H1 (cell line): Measurements from ENCODE around the gene PLCL1. TPM values are rescaled to one million over a fixed set of nuclear protein-coding genes. Genes with fewer than 3 reads are reported as not detected.

ENCODE experiments used
- CTCF ChIA-PET: fragments of 300-600 bp; sonication (Branson Sonifier 250); formaldehyde crosslinking; loops from one replicate; lab custom pipeline; 2021; ENCODE audit not compliant: partially characterized antibody; lab: Charles Lee
- POLR2A ChIA-PET: fragments of 300-600 bp; sonication (Branson Sonifier 250); formaldehyde crosslinking; loops from one replicate; lab custom pipeline; 2021; ENCODE audit warnings: inconsistent platforms; ENCODE audit not compliant: partially characterized antibody; lab: Charles Lee
- DNase-seq, 2 experiments: peaks; one replicate each; pipeline versions ENCODE4 v3.0.0 to v3.0.0-alpha.2; 2010 to 2022; ENCODE audit warnings: low spot score in 2 of 2, low read depth in 1 of 2, mixed read lengths in 1 of 2
- FAIRE-seq: peaks from 2 replicates; lab custom pipeline; 2011; peaks lifted over from hg19 to GRCh38; lab: Jason Lieb, UNC
- H2AFZ ChIP-seq: 2 replicates; pipeline ENCODE4 v1.8.1; 2012; ENCODE audit warnings: low read length, inconsistent platforms
- H2AK5ac ChIP-seq: 2 replicates; pipeline ENCODE4 v1.6.1; 2013; ENCODE audit warnings: low read depth, low read length
- H2BK120ac ChIP-seq: replicated peaks from 2 replicates; pipeline ENCODE3; 2013; ENCODE audit warnings: low read depth, low read length, inconsistent platforms
- H2BK12ac ChIP-seq: 2 replicates; pipeline ENCODE4 v1.6.1; 2013; ENCODE audit warnings: low read depth, low read length
- H2BK15ac ChIP-seq: 2 replicates; pipeline ENCODE4 v1.6.1; 2013; ENCODE audit warnings: low read length
- H2BK20ac ChIP-seq: 2 replicates; pipeline ENCODE4 v1.6.1; 2013; ENCODE audit warnings: low read length
- H2BK5ac ChIP-seq: 2 replicates; pipeline ENCODE4 v1.6.1; 2013; ENCODE audit warnings: low read depth, low read length
- H3K14ac ChIP-seq: 2 replicates; pipeline ENCODE4 v1.6.1; 2013; ENCODE audit warnings: inconsistent platforms; ENCODE audit not compliant: insufficient read length
- H3K18ac ChIP-seq: 2 replicates; pipeline ENCODE4 v1.6.1; 2013; ENCODE audit warnings: low read length; ENCODE audit errors: extremely low read depth
- H3K23ac ChIP-seq: 2 replicates; pipeline ENCODE4 v1.6.1; 2013; ENCODE audit warnings: inconsistent platforms; ENCODE audit not compliant: insufficient read length
- H3K23me2 ChIP-seq: 2 replicates; pipeline ENCODE4 v1.6.1; 2013; ENCODE audit warnings: low read depth, low read length
- H3K27ac ChIP-seq: 2 replicates; pipeline ENCODE4 v1.6.1; 2011; ENCODE audit warnings: low read depth, low read length, inconsistent platforms
- H3K27me3 ChIP-seq, 4 experiments: replicated peaks in 1 of 4; 1 replicate in 1 of 4; 2 replicates in 3 of 4; pipeline versions ENCODE4 v1.6.1 to v1.8.1; 2011 to 2013; ENCODE audit warnings: low read length in 3 of 4, mild to moderate bottlenecking in 3 of 4, inconsistent platforms in 2 of 4, mixed read lengths in 2 of 4, moderate library complexity in 1 of 4; ENCODE audit not compliant: control insufficient read depth in 3 of 4, insufficient read depth in 3 of 4; ENCODE audit errors: extremely low read depth in 1 of 4
- H3K36me3 ChIP-seq, 4 experiments: 2 replicates each; pipeline versions ENCODE4 v1.6.1 to v1.8.1; 2011 to 2013; ENCODE audit warnings: mild to moderate bottlenecking in 4 of 4, low read length in 3 of 4, moderate library complexity in 2 of 4, control low read depth in 1 of 4, inconsistent platforms in 1 of 4; ENCODE audit not compliant: insufficient read depth in 4 of 4, control insufficient read depth in 2 of 4
- H3K4ac ChIP-seq: replicated peaks from 2 replicates; pipeline ENCODE3; 2013; ENCODE audit warnings: low read length, low read depth, mixed read lengths, inconsistent platforms; ENCODE audit not compliant: insufficient read length
- H3K4me1 ChIP-seq, 4 experiments: replicated peaks in 1 of 4; 1 replicate in 1 of 4; 2 replicates in 3 of 4; pipeline versions ENCODE4 v1.6.1 to v1.8.1; 2011 to 2013; ENCODE audit warnings: low read length in 3 of 4, inconsistent platforms in 2 of 4, mixed read lengths in 1 of 4; ENCODE audit not compliant: insufficient read depth in 4 of 4, control insufficient read depth in 3 of 4
- H3K4me2 ChIP-seq, 2 experiments: 2 replicates each; pipeline versions ENCODE4 v1.6.1 to v1.8.1; 2011 to 2013; ENCODE audit warnings: low read depth in 2 of 2, low read length in 2 of 2, control low read depth in 1 of 2, inconsistent platforms in 1 of 2, mild to moderate bottlenecking in 1 of 2; ENCODE audit not compliant: insufficient read depth in 1 of 2
- H3K4me3 ChIP-seq, 4 experiments: fragments of 200-600, 300-600 bp in 1 of 4; sonication (generic), shearing (Covaris generic), sonication (Bioruptor Twin) in 1 of 4; 2 replicates each; pipeline versions ENCODE4 v1.5.1 to v1.8.1; 2011 to 2016; ENCODE audit warnings: low read length in 4 of 4, low read depth in 3 of 4, control low read depth in 2 of 4, inconsistent platforms in 2 of 4, mild to moderate bottlenecking in 2 of 4, mixed read lengths in 1 of 4, moderate library complexity in 1 of 4; ENCODE audit not compliant: insufficient read depth in 2 of 4; ENCODE audit errors: extremely low read depth in 1 of 4
- H3K56ac ChIP-seq: replicated peaks from 2 replicates; pipeline ENCODE3; 2013; ENCODE audit warnings: low read depth, mild to moderate bottlenecking, mixed read lengths, low read length, inconsistent platforms; ENCODE audit not compliant: insufficient read length
- H3K79me1 ChIP-seq: 2 replicates; pipeline ENCODE4 v1.6.1; 2013; ENCODE audit warnings: low read depth, low read length, control low read depth
- H3K79me2 ChIP-seq, 2 experiments: 2 replicates each; pipeline versions ENCODE4 v1.6.1 to v1.8.1; 2012 to 2013; ENCODE audit warnings: low read length in 2 of 2, mild to moderate bottlenecking in 2 of 2, inconsistent platforms in 1 of 2; ENCODE audit not compliant: insufficient read depth in 2 of 2, control insufficient read depth in 1 of 2
- H3K9ac ChIP-seq, 4 experiments: replicated peaks in 1 of 4; 1 replicate in 1 of 4; 2 replicates in 3 of 4; pipeline versions ENCODE4 v1.6.1 to v1.8.1; 2011 to 2013; ENCODE audit warnings: low read depth in 3 of 4, low read length in 3 of 4, control low read depth in 2 of 4, mild to moderate bottlenecking in 2 of 4, moderate library complexity in 2 of 4, inconsistent platforms in 1 of 4; ENCODE audit errors: extremely low read depth in 1 of 4
- H3K9me3 ChIP-seq, 2 experiments: 2 replicates each; pipeline versions ENCODE4 v1.6.1 to v1.8.1; 2012 to 2013; ENCODE audit warnings: mild to moderate bottlenecking in 2 of 2, moderate library complexity in 2 of 2, control low read depth in 1 of 2, inconsistent platforms in 1 of 2, low read depth in 1 of 2, low read length in 1 of 2, mixed read lengths in 1 of 2; ENCODE audit not compliant: insufficient read depth in 2 of 2
- H4K20me1 ChIP-seq, 2 experiments: replicated peaks in 1 of 2; 2 replicates each; pipeline versions ENCODE3 to v1.8.1; 2011 to 2013; ENCODE audit warnings: inconsistent platforms in 2 of 2, low read length in 2 of 2, mild to moderate bottlenecking in 1 of 2; ENCODE audit not compliant: insufficient read depth in 2 of 2, control insufficient read depth in 1 of 2
- H4K5ac ChIP-seq: 2 replicates; pipeline ENCODE4 v1.6.1; 2013; ENCODE audit warnings: low read length, low read depth, mixed read lengths, inconsistent platforms; ENCODE audit not compliant: insufficient read length
- H4K8ac ChIP-seq: 2 replicates; pipeline ENCODE4 v1.8.0; 2013; ENCODE audit warnings: mild to moderate bottlenecking, moderate library complexity, low read length, inconsistent platforms; ENCODE audit not compliant: insufficient read depth; ENCODE audit errors: extremely low read depth
- H4K91ac ChIP-seq: replicated peaks from 2 replicates; pipeline ENCODE3; 2013; ENCODE audit warnings: low read length, mixed read lengths, inconsistent platforms; ENCODE audit not compliant: insufficient read length
- E2F6 ChIP-seq: IDR thresholded peaks from 2 replicates; pipeline ENCODE4 v1.6.1; 2012; ENCODE audit warnings: inconsistent platforms
- MAX ChIP-seq: IDR thresholded peaks from 2 replicates; pipeline ENCODE4 v1.6.1; 2012; ENCODE audit warnings: inconsistent platforms
- POLR2AphosphoS5 ChIP-seq: IDR thresholded peaks from 2 replicates; pipeline ENCODE4 v1.6.1; 2011; ENCODE audit warnings: low read depth, low read length
- RAD21 ChIP-seq, 2 experiments: IDR thresholded peaks in 1 of 2; conservative IDR thresholded peaks in 1 of 2; 2 replicates each; pipeline ENCODE4 v1.6.1; 2011; ENCODE audit warnings: low read depth in 2 of 2, low read length in 2 of 2, improper control_type of control experiment in 1 of 2, inconsistent platforms in 1 of 2, mild to moderate bottlenecking in 1 of 2, moderate library complexity in 1 of 2
- RFX5 ChIP-seq: IDR thresholded peaks from 2 replicates; pipeline ENCODE4 v1.6.1; 2011; ENCODE audit warnings: low read depth, low read length, improper control_type of control experiment, borderline replicate concordance
- RNF2 ChIP-seq: fragments of 200-900, 300-1000 bp; sonication (generic); IDR thresholded peaks from 2 replicates; pipeline ENCODE4 v1.7.1; 2016; ENCODE audit warnings: borderline replicate concordance, low read depth, mild to moderate bottlenecking, antibody characterized with exemption, low read length; ENCODE audit not compliant: poor library complexity, severe bottlenecking; ENCODE audit errors: missing control alignments
- SRF ChIP-seq: IDR thresholded peaks from 2 replicates; pipeline ENCODE4 v1.6.1; 2011; ENCODE audit warnings: mild to moderate bottlenecking, low read depth, low read length, moderate library complexity
- TEAD4 ChIP-seq: IDR thresholded peaks from 2 replicates; pipeline ENCODE4 v1.6.1; 2012; ENCODE audit warnings: low read depth, low read length, inconsistent platforms, mixed read lengths
- ZNF274 ChIP-seq: IDR thresholded peaks from 2 replicates; pipeline ENCODE4 v1.7.0; 2012; ENCODE audit warnings: low read length, borderline replicate concordance; ENCODE audit errors: extremely low read depth
- WGBS, 2 experiments: shearing (Covaris generic) in 1 of 2; methylation state at CpG; one replicate each; pipeline versions ENCODE4 v1.1.6 to v1.1.7; 2013 to 2015; ENCODE audit warnings: low lambda C conversion rate in 2 of 2, mixed read lengths in 2 of 2, inconsistent platforms in 1 of 2, low coverage in 1 of 2, missing lambda C conversion rate in 1 of 2; ENCODE audit not compliant: insufficient replicate concordance in 2 of 2, insufficient coverage in 1 of 2, insufficient read length in 1 of 2; ENCODE audit errors: extremely low coverage in 1 of 2, missing lambda C conversion rate in 1 of 2; 5-methylcytosine and 5-hydroxymethylcytosine counted together
- polyA plus RNA-seq, 7 experiments: library from polyadenylated mRNA; depleted of rRNA in 3 of 7; stranded (reverse) in 5 of 7; unstranded in 2 of 7; fragments of >200 nt in 5 of 7; fragments of 200-250 nt in 2 of 7; gene quantifications; 1 replicate in 5 of 7; 2 replicates in 1 of 7; 4 replicates in 1 of 7; pipeline versions ENCODE4 v1.2.1 to v1.2.3, GENCODE V29; 2011 to 2013; ENCODE audit warnings: missing spikeins in 2 of 7, mixed read lengths in 2 of 7
- total RNA-seq: library from RNA; stranded (reverse); fragmentation: NEBNext Ultra II Directional; extraction: Animal tissue kit (Norgen Biotek cat#: 25700); gene quantifications from 2 replicates; pipeline ENCODE4 v1.2.1, GENCODE V29; 2021

The PLCL1 gene
- total and polyA plus RNA-seq, 2 of the 8 experiments (the other 6 are each of a cell fraction or from before 2014, with no cell fraction given): not detected

GRCh38 chr2:197799068-197799467 is 5.3 kb upstream of the PLCL1 start:
- Histone ChIP-seq H2AFZ (no peak overlapping the region), H2BK12ac (no peak overlapping the region), H3K4me1 (peaks cover 0 to 3% (median 1%) of the 10 kb centered on the region in 4 experiments; a peak in 2 of 7 replicates), H3K4me2 (no peak overlapping the region), H4K8ac (no peak overlapping the region), H4K91ac (no peak overlapping the region), H3K4me3 (no peak overlapping the region), H3K27me3 (peaks cover 0 to 2% (median under 1%) of the 10 kb centered on the region in 4 experiments; a peak in 3 of 7 replicates), H4K20me1 (no peaks in the 10 kb centered on the region), H2BK120ac (no peak overlapping the region), H3K79me1 (no peaks in the 10 kb centered on the region), H3K4ac (no peak overlapping the region), H4K5ac (no peak overlapping the region), H3K23ac (no peak overlapping the region), H3K36me3 (no peaks in the 10 kb centered on the region), H2BK20ac (no peak overlapping the region), H3K56ac (no peak overlapping the region), H2AK5ac (no peak overlapping the region), H2BK5ac (no peak overlapping the region), H3K27ac (no peak overlapping the region), H3K79me2 (no peaks in the 10 kb centered on the region), H3K14ac (no peak overlapping the region), H3K18ac (no peak overlapping the region), H3K9ac (no peak overlapping the region), H2BK15ac (no peak overlapping the region), H3K23me2 (0 out of 2 replicates have a peak, but pooled peaks cover 1% of the 10 kb centered on the region), H3K9me3 (no peaks in the 10 kb centered on the region)
- DNase-seq (no peak), FAIRE-seq (no peak)
- ChIA-PET POLR2A (no interaction called here), CTCF (interaction anchor here (0.7 to 2.1 kb wide), 4 partner anchors 14 to 328 kb away, joined by 3 to 5 read pairs (median 4); no protein-coding TSS in a partner anchor)
- 78% methylated on average over 3 of the region's 3 CpGs; no CpG with 5 or more reads in 1 of the 2 experiments for WGBS, 2 experiments
- TF ChIP-seq TEAD4 (no peak), ZNF274 (no peak), RAD21 (IDR thresholded peaks at IDR 0.05 in 1 of 2, conservative IDR thresholded peaks at IDR 0.05 in 1 of 2; ENCODE audit: low read depth in 2 of 2, low read length in 2 of 2) (no peak), POLR2AphosphoS5 (no peak), E2F6 (no peak), SRF (no peak), RFX5 (no peak), MAX (no peak), RNF2 (no peak)
